HTERT RPE-1 (cell line): ENCODE results near the gene ARHGEF10L.

Source experiments
- in situ Hi-C: fragments of 300-500 bp; cut with MboI; formaldehyde crosslinking; loops from 4 replicates; pipeline ENCODE4 v1.14.3; 2020; ENCODE audit warnings: low sequenced_read_pairs

ARHGEF10L gene

DNA sequence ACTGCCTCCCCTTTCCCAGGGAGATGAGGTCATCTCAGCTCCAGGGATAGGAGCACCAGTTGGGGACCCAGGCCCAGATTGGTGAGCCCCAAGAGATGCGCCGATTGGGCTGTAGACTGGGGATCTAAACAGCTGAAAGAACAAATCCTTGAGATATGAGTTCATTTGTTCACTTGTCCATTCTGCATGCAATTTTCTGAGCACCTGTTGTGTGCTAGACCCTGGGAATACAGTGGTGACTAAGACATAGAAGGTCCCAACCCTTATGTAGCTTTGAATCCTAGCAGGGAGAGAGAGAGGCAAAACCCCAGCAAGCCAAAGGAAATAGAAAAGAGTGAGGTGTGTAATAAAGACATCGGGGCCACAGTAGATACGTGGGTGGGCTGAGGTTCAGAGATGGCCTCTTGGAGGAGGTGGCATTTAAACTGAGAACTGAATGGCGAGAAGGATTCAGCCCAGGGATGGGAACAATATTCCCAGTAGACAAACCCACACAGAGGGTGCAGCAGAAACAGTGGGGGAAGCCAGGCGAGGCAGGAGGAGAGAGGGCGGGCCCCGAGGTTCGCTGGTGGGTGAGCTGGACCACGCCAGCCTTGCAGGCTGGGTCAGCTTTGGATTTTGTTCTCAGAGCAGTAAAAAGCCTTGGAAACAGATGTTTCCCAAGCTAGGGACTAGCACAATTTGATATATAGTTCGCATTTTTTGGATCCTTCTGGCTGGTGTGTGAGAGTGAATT lies 110.0 kb downstream of the ARHGEF10L start:
- in situ Hi-C loops, result no loop called here

GRCh38 chr1:17653276-17653675 lies 113.8 kb downstream of the ARHGEF10L start:
- in situ Hi-C loops, result no loop called here

GRCh38 chr1:17653728-17654351 lies 114.3 kb downstream of the ARHGEF10L start:
- in situ Hi-C loops, result no loop called here

- in situ Hi-C loops, result no loop called here
Measured at GRCh38 chr1:17654519-17654918, 115.0 kb downstream of the ARHGEF10L start.

DNA sequence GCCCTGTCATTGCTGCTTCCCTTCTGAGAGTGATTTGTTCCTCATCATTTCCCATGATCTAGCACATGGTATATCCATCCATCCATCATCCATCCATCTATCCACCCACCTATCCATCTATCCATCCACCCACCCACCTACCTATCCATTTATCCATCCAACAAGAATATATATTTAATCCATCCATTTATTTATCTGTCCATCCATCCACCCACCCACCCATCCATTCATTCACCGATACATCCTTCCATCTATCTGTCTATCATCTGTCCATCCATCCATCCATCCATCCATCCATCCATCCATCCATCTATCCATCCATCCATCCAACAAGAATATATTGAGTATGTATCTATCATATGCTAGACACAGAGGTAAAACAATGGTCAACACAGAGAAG lies 115.7 kb downstream of the ARHGEF10L start:
- in situ Hi-C loops, result no loop called here

- in situ Hi-C loops, result no loop called here
Measured at GRCh38 chr1:17655922-17656321, 116.4 kb downstream of the ARHGEF10L start.

DNA sequence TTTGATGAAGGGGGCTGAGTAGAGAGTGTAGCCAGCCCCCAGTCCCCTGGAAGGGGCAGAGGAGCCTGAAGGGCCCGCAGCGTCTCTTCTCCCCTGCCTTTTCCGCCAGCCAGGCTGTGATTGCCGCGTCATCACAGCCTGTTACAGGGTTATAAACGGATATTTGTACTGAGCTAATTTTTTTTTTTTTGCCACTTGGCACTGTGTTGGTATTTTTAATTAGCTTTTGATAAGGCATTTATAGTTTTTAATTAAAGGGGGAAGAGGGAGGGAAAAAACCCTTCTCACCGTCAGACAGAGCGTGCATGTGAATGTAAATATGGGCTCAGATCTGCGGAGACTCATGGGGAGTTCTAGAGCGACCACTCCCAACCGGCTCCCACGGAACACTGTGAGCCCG lies 117.9 kb downstream of the ARHGEF10L start:
- in situ Hi-C loops, result no loop called here

- in situ Hi-C loops, result no loop called here
Measured at GRCh38 chr1:17658837-17659236, 119.3 kb downstream of the ARHGEF10L start.

DNA sequence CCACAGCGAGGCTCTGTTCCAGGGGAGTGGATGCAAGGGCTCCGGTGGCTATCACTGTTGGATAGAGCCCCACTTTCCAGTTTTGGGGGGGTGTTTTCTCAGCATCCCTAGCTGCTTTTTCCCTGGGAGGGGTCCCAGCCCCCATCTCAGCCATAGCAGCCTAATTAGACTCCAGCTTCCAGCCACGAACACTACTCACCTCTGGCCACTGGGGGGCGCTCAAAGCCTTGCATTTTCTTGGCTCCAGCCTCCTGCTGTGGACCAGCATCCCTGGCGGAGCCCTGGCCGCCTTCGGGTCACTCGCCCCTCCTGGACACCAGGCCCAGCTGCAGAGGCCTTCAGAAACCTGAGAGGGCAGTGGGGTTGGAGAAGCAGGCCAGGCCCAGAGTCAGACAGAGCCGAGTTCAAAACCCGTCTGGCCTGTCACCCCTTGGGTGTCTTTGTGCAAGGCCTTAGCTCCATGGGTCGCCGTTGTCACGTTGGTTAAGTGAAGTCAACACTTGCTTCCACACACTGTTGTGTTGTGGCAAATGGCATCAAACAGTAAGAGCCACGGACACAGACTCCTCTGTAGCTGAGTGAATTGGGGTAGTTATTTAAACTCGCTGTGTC lies 122.2 kb downstream of the ARHGEF10L start:
- in situ Hi-C loops, result no loop called here

- in situ Hi-C loops, result no loop called here
Measured at GRCh38 chr1:17662296-17662695, 122.8 kb downstream of the ARHGEF10L start.

DNA sequence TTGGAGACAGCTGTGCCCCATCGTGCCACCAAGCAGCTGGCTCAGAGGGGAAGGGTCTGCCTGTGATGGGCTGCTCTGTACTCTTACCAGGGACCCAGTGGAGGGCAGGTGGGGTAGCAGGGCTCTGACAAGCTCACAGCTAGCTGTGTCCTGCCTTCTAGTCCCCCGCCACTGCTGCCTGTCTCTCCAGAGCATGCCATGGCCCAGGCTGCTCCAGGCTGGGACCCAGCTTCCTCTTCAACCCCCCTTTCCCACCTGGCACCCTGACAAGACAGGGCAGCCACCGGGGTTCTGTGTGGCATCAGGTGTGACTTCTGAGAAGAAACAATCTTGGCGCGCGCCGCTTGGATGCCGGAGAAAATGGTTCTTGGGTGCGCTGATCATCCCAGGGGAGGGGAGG lies 123.3 kb downstream of the ARHGEF10L start:
- in situ Hi-C loops, result no loop called here

- in situ Hi-C loops, result no loop called here
Measured at GRCh38 chr1:17663646-17664045, 124.1 kb downstream of the ARHGEF10L start.

- in situ Hi-C loops, result no loop called here
Measured at GRCh38 chr1:17664322-17664721, 124.8 kb downstream of the ARHGEF10L start.

- in situ Hi-C loops, result no loop called here
Measured at GRCh38 chr1:17665054-17665453, 125.6 kb downstream of the ARHGEF10L start.

GRCh38 chr1:17665950-17666720 lies 126.6 kb downstream of the ARHGEF10L start:
- in situ Hi-C loops, result no loop called here

GRCh38 chr1:17667641-17668040 lies 128.1 kb downstream of the ARHGEF10L start:
- in situ Hi-C loops, result no loop called here

DNA sequence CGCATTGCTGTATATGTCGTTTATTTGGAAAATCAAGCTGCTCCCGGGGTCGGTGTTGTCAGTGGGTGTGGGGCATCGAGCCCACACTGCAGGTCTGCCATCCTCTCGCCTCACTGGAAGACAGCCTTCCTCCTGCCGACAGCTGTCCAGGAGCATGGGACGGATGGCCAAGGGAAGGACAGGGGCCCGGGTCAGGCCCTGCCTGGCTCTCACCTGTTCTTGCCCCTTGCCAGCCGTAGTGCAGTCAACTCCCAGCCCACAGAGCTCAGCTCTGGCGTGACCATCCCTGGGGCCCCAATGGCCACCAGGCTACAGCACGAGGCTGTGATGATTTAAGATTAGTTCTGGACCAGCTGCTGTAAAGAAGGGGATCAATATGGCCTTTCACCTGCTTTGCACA lies 128.7 kb downstream of the ARHGEF10L start:
- in situ Hi-C loops, result no loop called here

- in situ Hi-C loops, result no loop called here
Measured at GRCh38 chr1:17668624-17669175, 129.2 kb downstream of the ARHGEF10L start.

GRCh38 chr1:17669305-17669704 lies 129.8 kb downstream of the ARHGEF10L start:
- in situ Hi-C loops, result no loop called here

GRCh38 chr1:17669866-17670451 lies 130.5 kb downstream of the ARHGEF10L start:
- in situ Hi-C loops, result no loop called here
